HG02973 (cell line): ENCODE results near the gene DNAJC19.

ENCODE experiments used
- ATAC-seq: cut with Tn5 transposase; IDR thresholded peaks from one replicate; pipeline ENCODE4 v1.9.1; 2021; ENCODE audit warnings: moderate library complexity; ENCODE audit not compliant: unreplicated experiment

The DNAJC19 gene

DNA sequence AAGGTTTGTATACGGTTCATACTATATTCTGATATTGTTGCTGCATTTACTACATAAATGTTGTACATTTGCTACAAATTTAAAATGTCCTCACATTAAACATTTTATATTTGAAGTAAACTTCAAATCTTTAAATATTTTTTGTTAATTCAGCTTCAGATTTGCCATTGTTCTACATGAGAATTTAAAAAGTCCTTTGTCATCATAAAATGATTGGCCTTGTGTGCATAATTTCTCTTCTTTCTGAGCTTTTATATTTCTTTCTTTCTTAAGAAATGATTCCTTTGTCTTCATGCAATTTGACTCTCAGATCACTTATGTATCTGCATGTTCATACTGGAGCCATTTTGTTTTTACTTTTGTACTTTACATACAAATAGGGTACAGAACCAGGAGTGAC, 28.0 kb downstream of the DNAJC19 start:
- no peak for ATAC-seq

DNA sequence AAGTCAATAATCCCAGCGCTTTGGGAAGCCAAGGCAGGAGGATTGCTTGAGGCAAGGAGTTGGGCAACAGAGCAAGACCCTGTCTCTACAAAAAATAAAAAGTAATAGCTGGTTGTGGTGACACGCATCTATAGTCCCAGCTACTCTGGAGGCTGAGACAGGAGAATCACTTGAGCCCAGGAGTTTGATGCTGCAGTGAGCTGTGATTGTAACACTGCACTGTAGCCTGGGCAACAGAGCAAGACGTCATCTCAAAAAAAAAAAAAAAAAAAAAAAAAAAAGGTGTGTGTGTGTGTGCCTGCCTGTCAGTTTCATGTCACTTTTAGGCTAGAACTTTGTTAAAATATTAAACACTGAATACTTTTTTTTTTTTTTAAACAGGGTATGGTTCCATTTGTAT, 28.4 kb downstream of the DNAJC19 start:
- no peak for ATAC-seq

DNA sequence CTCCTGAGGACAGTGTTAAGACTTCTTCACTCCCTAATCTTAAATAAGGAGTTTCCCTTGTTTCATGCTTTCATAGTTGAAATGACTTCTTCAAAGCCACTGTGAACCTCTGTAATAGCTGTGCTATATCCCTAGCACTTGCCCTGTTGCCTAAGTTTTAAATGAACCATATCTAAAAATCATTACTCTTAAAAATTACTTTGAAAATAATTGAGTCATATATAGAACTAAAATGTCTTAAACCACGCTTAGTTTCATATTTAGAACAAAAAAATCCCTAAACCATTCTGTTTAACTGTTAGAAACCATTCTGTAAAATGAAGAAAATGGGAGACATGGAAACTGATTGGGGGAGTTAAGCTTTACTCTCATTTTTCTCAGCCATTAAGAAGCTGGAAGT, 29.8 kb downstream of the DNAJC19 start:
- no peak for ATAC-seq

DNA sequence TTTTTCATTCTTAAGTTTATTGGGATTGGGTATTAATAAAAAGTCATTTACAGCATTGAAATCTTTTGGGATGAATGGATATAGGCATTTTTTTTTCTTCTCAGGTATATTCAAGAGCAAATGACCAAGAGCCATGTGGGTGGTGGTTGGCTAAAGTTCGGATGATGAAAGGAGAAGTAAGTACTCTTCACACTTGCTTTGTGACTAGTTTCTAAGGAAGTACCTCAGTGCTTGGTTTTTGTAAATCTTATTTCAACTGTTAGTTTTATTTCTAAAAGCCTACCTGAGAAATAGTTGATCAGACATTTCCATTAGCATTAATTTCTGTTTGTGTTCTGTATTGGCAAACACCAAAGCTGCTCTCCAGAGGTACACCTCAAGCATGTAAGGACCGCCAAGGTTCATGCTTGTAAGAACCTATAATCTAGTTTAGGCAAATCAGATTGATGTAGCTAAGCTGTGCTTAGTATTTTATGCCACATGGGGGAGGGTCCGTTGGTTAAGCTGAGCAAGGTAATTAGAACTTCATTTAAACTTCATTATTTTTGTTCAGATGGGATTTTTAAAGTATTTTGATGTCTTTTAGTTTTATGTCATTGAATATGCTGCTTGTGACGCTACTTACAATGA, 41.7 kb downstream of the DNAJC19 start:
- peak; percentile 94 for ATAC-seq

DNA sequence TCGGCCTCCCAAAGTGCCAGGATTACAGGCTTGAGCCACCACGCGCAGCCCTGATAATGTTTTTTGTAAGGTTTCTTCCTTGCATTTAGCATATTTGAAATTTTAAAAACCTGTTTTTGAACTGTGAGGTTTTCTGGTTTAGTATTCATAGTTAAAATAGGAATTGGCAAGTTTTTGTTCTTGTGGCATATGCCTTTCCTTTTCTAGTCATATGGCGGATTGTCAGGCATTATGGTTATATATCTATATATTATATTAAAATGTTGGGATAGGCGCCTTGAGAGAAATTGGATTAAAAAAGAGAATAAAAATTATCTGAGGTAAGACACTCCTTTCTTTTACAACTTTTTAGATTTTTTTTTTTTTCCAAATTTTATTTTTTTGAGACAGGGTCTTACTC, 48.7 kb downstream of the DNAJC19 start:
- ATAC-seq = no peak

DNA sequence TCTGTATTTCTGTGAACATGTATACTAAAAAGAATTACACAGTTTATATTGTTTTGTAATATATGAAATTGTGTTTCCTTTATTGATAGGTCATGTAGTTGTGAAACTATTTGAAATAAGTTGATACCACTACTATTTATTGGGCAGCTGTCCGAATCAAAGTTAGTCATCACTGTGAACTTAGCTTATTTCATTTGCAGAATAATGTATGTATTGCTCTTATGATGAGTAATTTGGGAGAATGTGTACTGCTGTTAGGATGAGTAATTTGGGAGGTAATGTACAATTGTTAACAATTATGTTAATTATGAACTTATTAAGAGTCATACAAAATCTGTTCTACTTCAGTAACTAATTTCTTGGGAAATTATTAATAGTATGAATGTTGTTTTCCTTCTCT, 54.9 kb downstream of the DNAJC19 start:
- ATAC-seq = no peak
